ENCODE measurements around the gene SPRY1.

SPRY1 gene, protein sequence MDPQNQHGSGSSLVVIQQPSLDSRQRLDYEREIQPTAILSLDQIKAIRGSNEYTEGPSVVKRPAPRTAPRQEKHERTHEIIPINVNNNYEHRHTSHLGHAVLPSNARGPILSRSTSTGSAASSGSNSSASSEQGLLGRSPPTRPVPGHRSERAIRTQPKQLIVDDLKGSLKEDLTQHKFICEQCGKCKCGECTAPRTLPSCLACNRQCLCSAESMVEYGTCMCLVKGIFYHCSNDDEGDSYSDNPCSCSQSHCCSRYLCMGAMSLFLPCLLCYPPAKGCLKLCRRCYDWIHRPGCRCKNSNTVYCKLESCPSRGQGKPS

DNA sequence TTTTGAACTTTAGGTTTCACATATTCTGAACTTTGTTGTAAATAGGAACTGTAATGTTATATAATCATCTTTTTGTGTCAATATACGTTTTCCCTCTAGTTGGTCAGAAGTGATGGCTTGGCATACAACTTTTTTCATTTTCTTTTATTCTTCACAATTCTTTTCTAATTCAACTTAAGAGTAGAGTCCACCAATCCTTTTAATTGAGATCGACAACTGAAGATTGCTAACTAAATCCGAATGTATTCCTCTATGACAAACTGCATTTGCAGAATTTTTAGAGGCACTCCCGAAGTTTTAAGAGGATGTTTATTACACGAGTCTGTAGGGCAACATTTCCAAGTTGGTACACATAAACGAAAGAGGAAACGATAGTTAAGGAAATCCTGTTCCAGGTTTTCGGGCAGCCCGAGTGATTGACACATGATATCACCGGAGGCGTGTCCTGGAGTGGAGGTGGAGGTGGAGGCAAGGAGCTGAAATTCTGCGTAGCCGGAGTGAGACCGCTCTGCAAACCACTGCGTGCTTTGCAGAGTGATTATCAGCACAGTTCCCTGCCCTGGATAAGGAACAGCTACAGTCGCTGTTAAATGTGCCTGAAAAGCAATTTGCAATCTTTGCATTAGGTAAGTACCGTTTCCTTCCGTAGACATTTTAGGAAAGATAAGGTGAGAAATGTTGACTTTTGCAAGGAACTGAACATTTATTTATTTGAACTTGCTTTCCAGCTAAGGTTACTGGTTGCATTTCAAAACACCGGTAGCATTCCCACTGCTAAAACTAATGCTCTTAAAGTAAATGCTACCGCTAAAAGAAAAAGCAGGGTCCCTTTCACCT, at the start of gene SPRY1:
Gene SPRY1 (plus strand): TSS at position 489 of the 837 bp plus-strand sequence. CDS start 4,797 bp downstream, outside the sequence.
- Histone ChIP-seq H3K4me3 (ENCODE audit: low read depth in 1 of 2, low read length in 2 of 2) (peak within 1 kb of the TSS; percentile 92 to 99), H3K36me3 (ENCODE audit: insufficient read depth, low read length) (peaks cover 1% of the 10 kb centered on the region), H3K27ac (ENCODE audit: low read depth, low read length) (peak within 1 kb of the TSS; percentile 85), H3K9ac (ENCODE audit: low read length) (peak within 1 kb of the TSS; percentile 79), H3K9me3 (ENCODE audit: low read length) (no peaks in the 10 kb centered on the region), H3K4me1 (ENCODE audit: insufficient read depth, low read length) (no peaks in the 10 kb centered on the region), H3K27me3 (ENCODE audit: control insufficient read depth in 1 of 2, insufficient read depth in 2 of 2, low read length in 2 of 2) (no peaks in the 10 kb centered on the region)

- H3K4me1 ChIP-seq (ENCODE audit: insufficient read depth, low read length), result no peaks in the 10 kb centered on the region
- no peaks in the 10 kb centered on the region for H3K36me3 ChIP-seq (ENCODE audit: insufficient read depth, low read length)
- no peaks in the 10 kb centered on the region for H3K9me3 ChIP-seq (ENCODE audit: low read length)
- no peak overlapping the region for H3K4me3 ChIP-seq (ENCODE audit: low read depth in 1 of 2, low read length in 2 of 2)
- no peak overlapping the region for H3K27ac ChIP-seq (ENCODE audit: low read depth, low read length)
- H3K9ac ChIP-seq (ENCODE audit: low read length), result no peak overlapping the region
- no peaks in the 10 kb centered on the region for H3K27me3 ChIP-seq (ENCODE audit: control insufficient read depth in 1 of 2, insufficient read depth in 2 of 2, low read length in 2 of 2)
These were observed 49.6 kb upstream of the SPRY1 start for GRCh38 chr4:123346951-123347350.

- Histone ChIP-seq H3K9me3 (ENCODE audit: low read length) (no peaks in the 10 kb centered on the region), H3K4me1 (ENCODE audit: insufficient read depth, low read length) (peaks cover 10% of the 10 kb centered on the region), H3K36me3 (ENCODE audit: insufficient read depth, low read length) (no peaks in the 10 kb centered on the region), H3K27ac (ENCODE audit: low read depth, low read length) (no peak overlapping the region), H3K9ac (ENCODE audit: low read length) (no peak overlapping the region), H3K27me3 (ENCODE audit: control insufficient read depth in 1 of 2, insufficient read depth in 2 of 2, low read length in 2 of 2) (no peaks in the 10 kb centered on the region), H3K4me3 (ENCODE audit: low read depth in 1 of 2, low read length in 2 of 2) (no peak overlapping the region)
These were observed 47.6 kb upstream of the SPRY1 start for GRCh38 chr4:123348946-123349345.

DNA sequence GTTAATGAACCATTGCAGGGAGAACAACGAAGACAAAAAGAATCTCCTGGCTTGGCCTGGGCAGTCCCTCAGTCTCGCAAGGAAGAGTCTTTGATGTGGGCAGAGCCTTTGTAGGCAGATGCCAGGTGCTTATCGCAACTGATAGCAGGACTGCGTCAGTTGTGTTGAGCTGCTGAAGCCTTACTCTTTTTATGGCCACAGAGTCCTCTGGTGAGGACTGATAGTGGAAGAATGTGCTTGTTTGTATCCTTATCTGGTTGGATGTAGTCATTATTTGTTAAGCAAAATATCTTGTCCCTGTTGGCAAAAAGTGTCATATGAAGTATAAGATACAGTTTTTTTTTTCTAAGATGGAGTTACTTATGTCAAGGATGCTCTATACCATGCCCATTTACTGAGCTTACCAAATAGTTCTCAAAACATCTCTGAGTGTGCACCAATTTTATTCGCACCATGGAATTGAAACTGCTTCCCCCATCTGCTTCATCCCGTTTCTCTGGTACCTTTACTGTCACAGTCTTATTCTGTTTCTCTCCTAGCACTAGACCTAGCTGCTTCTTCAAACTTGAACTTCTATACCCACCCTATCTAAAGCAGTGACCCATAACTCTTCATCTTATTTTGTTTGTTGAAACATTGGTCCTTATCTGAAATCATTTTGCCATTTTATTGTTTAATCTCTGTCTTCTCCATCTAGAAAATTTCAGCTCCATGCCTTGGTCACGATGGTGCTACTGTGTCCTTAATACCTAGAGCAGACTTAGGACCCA, 47.0 kb upstream of the SPRY1 start:
- Histone ChIP-seq H3K36me3 (ENCODE audit: insufficient read depth, low read length) (no peaks in the 10 kb centered on the region), H3K27me3 (ENCODE audit: control insufficient read depth in 1 of 2, insufficient read depth in 2 of 2, low read length in 2 of 2) (no peaks in the 10 kb centered on the region), H3K9ac (ENCODE audit: low read length) (no peak overlapping the region), H3K27ac (ENCODE audit: low read depth, low read length) (no peak overlapping the region), H3K4me3 (ENCODE audit: low read depth in 1 of 2, low read length in 2 of 2) (no peak overlapping the region), H3K9me3 (ENCODE audit: low read length) (no peaks in the 10 kb centered on the region), H3K4me1 (ENCODE audit: insufficient read depth, low read length) (peaks cover 10% of the 10 kb centered on the region)

- no peak overlapping the region for H3K9ac ChIP-seq (ENCODE audit: low read length)
- peaks cover 10% of the 10 kb centered on the region for H3K4me1 ChIP-seq (ENCODE audit: insufficient read depth, low read length)
- H3K27me3 ChIP-seq (ENCODE audit: control insufficient read depth in 1 of 2, insufficient read depth in 2 of 2, low read length in 2 of 2), result no peaks in the 10 kb centered on the region
- no peaks in the 10 kb centered on the region for H3K9me3 ChIP-seq (ENCODE audit: low read length)
- H3K4me3 ChIP-seq (ENCODE audit: low read depth in 1 of 2, low read length in 2 of 2), result no peak overlapping the region
- no peak overlapping the region for H3K27ac ChIP-seq (ENCODE audit: low read depth, low read length)
- H3K36me3 ChIP-seq (ENCODE audit: insufficient read depth, low read length), result no peaks in the 10 kb centered on the region
These were observed 46.4 kb upstream of the SPRY1 start for GRCh38 chr4:123350191-123350544.

GRCh38 chr4:123350726-123351125, 45.9 kb upstream of the SPRY1 start:
- no peak overlapping the region for H3K9ac ChIP-seq (ENCODE audit: low read length)
- no peak overlapping the region for H3K27ac ChIP-seq (ENCODE audit: low read depth, low read length)
- H3K4me3 ChIP-seq (ENCODE audit: low read depth in 1 of 2, low read length in 2 of 2), result no peak overlapping the region
- no peaks in the 10 kb centered on the region for H3K9me3 ChIP-seq (ENCODE audit: low read length)
- no peaks in the 10 kb centered on the region for H3K36me3 ChIP-seq (ENCODE audit: insufficient read depth, low read length)
- no peaks in the 10 kb centered on the region for H3K27me3 ChIP-seq (ENCODE audit: control insufficient read depth in 1 of 2, insufficient read depth in 2 of 2, low read length in 2 of 2)
- H3K4me1 ChIP-seq (ENCODE audit: insufficient read depth, low read length), result peaks cover 10% of the 10 kb centered on the region

DNA sequence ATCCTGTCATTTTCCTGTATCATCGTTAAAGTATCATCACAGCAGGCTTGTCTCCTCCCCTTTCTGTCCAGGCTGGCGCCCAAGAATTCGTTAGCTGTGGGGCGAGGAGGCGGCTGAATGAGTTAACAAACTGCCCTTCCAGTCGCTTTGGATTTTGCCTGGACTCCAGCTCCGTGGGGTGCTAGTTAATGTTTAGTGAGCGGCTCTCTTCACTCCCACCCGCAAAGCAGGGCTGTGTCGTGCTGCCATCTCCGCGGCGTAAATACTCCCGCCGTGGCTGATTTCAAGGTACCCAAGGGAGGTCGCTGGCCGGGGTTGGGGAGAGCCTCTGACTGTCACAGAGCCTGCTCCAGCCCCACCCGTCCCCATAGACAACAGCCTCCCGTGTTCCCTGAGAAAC, 44.9 kb upstream of the SPRY1 start:
- Histone ChIP-seq H3K27me3 (ENCODE audit: control insufficient read depth in 1 of 2, insufficient read depth in 2 of 2, low read length in 2 of 2) (no peaks in the 10 kb centered on the region), H3K27ac (ENCODE audit: low read depth, low read length) (no peak overlapping the region), H3K4me1 (ENCODE audit: insufficient read depth, low read length) (peaks cover 10% of the 10 kb centered on the region), H3K36me3 (ENCODE audit: insufficient read depth, low read length) (no peaks in the 10 kb centered on the region), H3K9me3 (ENCODE audit: low read length) (no peaks in the 10 kb centered on the region), H3K9ac (ENCODE audit: low read length) (no peak overlapping the region), H3K4me3 (ENCODE audit: low read depth in 1 of 2, low read length in 2 of 2) (no peak overlapping the region)

- no peak overlapping the region for H3K9ac ChIP-seq (ENCODE audit: low read length)
- H3K36me3 ChIP-seq (ENCODE audit: insufficient read depth, low read length), result no peaks in the 10 kb centered on the region
- no peak overlapping the region for H3K27ac ChIP-seq (ENCODE audit: low read depth, low read length)
- no peak overlapping the region for H3K4me3 ChIP-seq (ENCODE audit: low read depth in 1 of 2, low read length in 2 of 2)
- peaks cover 10% of the 10 kb centered on the region for H3K4me1 ChIP-seq (ENCODE audit: insufficient read depth, low read length)
- H3K27me3 ChIP-seq (ENCODE audit: control insufficient read depth in 1 of 2, insufficient read depth in 2 of 2, low read length in 2 of 2), result no peaks in the 10 kb centered on the region
- no peaks in the 10 kb centered on the region for H3K9me3 ChIP-seq (ENCODE audit: low read length)
These were observed 44.2 kb upstream of the SPRY1 start for GRCh38 chr4:123352240-123352945.

DNA sequence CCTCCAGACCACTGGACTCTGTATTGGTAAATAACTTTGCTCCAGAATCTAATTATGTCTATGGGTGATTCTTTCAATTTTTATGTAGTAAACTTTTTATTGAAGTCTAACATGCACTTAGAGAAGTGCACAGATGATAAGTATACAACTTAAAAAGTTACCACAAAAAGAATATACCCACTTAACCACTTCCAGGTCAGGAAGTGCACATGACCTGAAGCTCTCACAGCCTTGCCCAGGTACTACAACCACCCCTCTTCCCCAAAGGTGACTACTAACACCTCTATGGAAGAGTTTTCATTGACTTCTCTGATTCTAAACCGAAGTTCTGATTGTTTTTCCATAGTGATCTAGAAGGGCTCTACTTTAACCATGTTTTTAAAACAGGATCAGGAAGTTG, 43.6 kb upstream of the SPRY1 start:
- no peak overlapping the region for H3K9ac ChIP-seq (ENCODE audit: low read length)
- no peak overlapping the region for H3K4me3 ChIP-seq (ENCODE audit: low read depth in 1 of 2, low read length in 2 of 2)
- H3K4me1 ChIP-seq (ENCODE audit: insufficient read depth, low read length), result peaks cover 10% of the 10 kb centered on the region
- no peak overlapping the region for H3K27ac ChIP-seq (ENCODE audit: low read depth, low read length)
- H3K9me3 ChIP-seq (ENCODE audit: low read length), result no peaks in the 10 kb centered on the region
- no peaks in the 10 kb centered on the region for H3K36me3 ChIP-seq (ENCODE audit: insufficient read depth, low read length)
- H3K27me3 ChIP-seq (ENCODE audit: control insufficient read depth in 1 of 2, insufficient read depth in 2 of 2, low read length in 2 of 2), result no peaks in the 10 kb centered on the region

GRCh38 chr4:123353656-123354055, 42.9 kb upstream of the SPRY1 start:
- Histone ChIP-seq H3K9ac (ENCODE audit: low read length) (no peak overlapping the region), H3K9me3 (ENCODE audit: low read length) (no peaks in the 10 kb centered on the region), H3K4me3 (ENCODE audit: low read depth in 1 of 2, low read length in 2 of 2) (no peak overlapping the region), H3K27ac (ENCODE audit: low read depth, low read length) (no peak overlapping the region), H3K36me3 (ENCODE audit: insufficient read depth, low read length) (no peaks in the 10 kb centered on the region), H3K4me1 (ENCODE audit: insufficient read depth, low read length) (peaks cover 10% of the 10 kb centered on the region), H3K27me3 (ENCODE audit: control insufficient read depth in 1 of 2, insufficient read depth in 2 of 2, low read length in 2 of 2) (no peaks in the 10 kb centered on the region)

DNA sequence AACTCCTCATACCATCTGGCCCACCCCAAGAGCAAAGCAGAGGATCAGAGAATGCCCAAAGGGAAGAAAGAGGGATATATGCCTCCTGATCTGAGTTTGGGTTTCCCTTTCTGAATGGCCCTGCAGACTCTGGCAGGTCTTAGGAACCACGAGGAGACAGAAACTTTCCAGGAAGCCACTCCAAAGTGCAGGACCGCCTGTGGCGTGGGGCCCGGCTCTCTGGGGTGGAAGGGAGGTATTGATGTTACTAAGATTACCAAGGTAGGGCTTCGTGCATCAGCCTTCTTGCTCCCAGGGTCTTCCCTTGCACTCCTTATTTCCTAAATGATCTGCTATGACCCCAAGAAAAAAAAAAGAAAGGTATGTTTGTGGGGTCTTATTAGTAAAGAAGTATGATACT, 41.9 kb upstream of the SPRY1 start:
- Histone ChIP-seq H3K27ac (ENCODE audit: low read depth, low read length) (no peak overlapping the region), H3K36me3 (ENCODE audit: insufficient read depth, low read length) (no peaks in the 10 kb centered on the region)

More for the DNA sequence above, 41.9 kb upstream of the SPRY1 start:
- Histone ChIP-seq H3K9me3 (ENCODE audit: low read length) (no peaks in the 10 kb centered on the region), H3K27me3 (ENCODE audit: control insufficient read depth in 1 of 2, insufficient read depth in 2 of 2, low read length in 2 of 2) (no peaks in the 10 kb centered on the region), H3K9ac (ENCODE audit: low read length) (no peak overlapping the region), H3K4me3 (ENCODE audit: low read depth in 1 of 2, low read length in 2 of 2) (no peak overlapping the region), H3K4me1 (ENCODE audit: insufficient read depth, low read length) (peaks cover 10% of the 10 kb centered on the region)

Measured in muscle layer of colon (tissue), 2 donors.